Thymus (tissue), 11 donors: ENCODE results near the gene VAMP5. TPM values are rescaled to one million over a fixed set of nuclear protein-coding genes. Genes with fewer than 3 reads are reported as not detected.
"Not testable (repeated sequence)": the region's sequence is repeated elsewhere in the genome, so short reads cannot be mapped to it uniquely, and the experiment has no call there.

Experiments
- DNase-seq, 9 donors: peaks; one replicate each; pipeline ENCODE4 v3.0.0-alpha.2; 2013; ENCODE audit warnings: low spot score in 9 of 9, low read depth in 6 of 9, missing footprints in 1 of 9
- H3K27ac ChIP-seq, 2 donors: one replicate each; pipeline ENCODE4 v1.5.1; 2013; ENCODE audit warnings: control low read depth in 1 of 2, low read depth in 1 of 2, low read length in 1 of 2, mild to moderate bottlenecking in 1 of 2, moderate library complexity in 1 of 2
- H3K27me3 ChIP-seq, 2 donors: one replicate each; pipeline ENCODE4 v1.5.1; 2013; ENCODE audit warnings: low read length in 1 of 2; ENCODE audit not compliant: control insufficient read depth in 2 of 2, insufficient read depth in 1 of 2
- H3K36me3 ChIP-seq, 2 donors: one replicate each; pipeline ENCODE4 v1.5.1; 2013; ENCODE audit warnings: low read length in 1 of 2, mild to moderate bottlenecking in 1 of 2, moderate library complexity in 1 of 2; ENCODE audit not compliant: control insufficient read depth in 2 of 2, insufficient read depth in 2 of 2
- H3K4me1 ChIP-seq, 2 donors: one replicate each; pipeline ENCODE4 v1.5.1; 2013; ENCODE audit warnings: low read length in 2 of 2; ENCODE audit not compliant: control insufficient read depth in 2 of 2, insufficient read depth in 2 of 2
- H3K4me3 ChIP-seq, 2 donors: one replicate each; pipeline ENCODE4 v1.5.1; 2013; ENCODE audit warnings: low read length in 2 of 2, control low read depth in 1 of 2, mild to moderate bottlenecking in 1 of 2
- H3K9me3 ChIP-seq, 2 donors: one replicate each; pipeline ENCODE4 v1.5.1; 2013; ENCODE audit warnings: low read length in 1 of 2, mild to moderate bottlenecking in 1 of 2; ENCODE audit not compliant: control insufficient read depth in 2 of 2, insufficient read depth in 1 of 2
- WGBS: extraction: QIAGEN DNeasy Blood & Tissue Kit; methylation state at CpG from one replicate; pipeline ENCODE4 v1.1.7; 2013; 5-methylcytosine and 5-hydroxymethylcytosine counted together
- polyA plus RNA-seq: library from polyadenylated mRNA; stranded (reverse); fragments of 200-250 nt; gene quantifications from one replicate; pipeline ENCODE4 v1.2.3, GENCODE V29; 2013
- total RNA-seq: library from RNA; stranded (reverse); fragments of 120-200 nt; gene quantifications from one replicate; pipeline ENCODE4 v1.2.4, GENCODE V29; 2013
- donor health status: healthy.

The VAMP5 gene
- total and polyA plus RNA-seq, 2 donors: 19.0 to 93.2 TPM

DNA sequence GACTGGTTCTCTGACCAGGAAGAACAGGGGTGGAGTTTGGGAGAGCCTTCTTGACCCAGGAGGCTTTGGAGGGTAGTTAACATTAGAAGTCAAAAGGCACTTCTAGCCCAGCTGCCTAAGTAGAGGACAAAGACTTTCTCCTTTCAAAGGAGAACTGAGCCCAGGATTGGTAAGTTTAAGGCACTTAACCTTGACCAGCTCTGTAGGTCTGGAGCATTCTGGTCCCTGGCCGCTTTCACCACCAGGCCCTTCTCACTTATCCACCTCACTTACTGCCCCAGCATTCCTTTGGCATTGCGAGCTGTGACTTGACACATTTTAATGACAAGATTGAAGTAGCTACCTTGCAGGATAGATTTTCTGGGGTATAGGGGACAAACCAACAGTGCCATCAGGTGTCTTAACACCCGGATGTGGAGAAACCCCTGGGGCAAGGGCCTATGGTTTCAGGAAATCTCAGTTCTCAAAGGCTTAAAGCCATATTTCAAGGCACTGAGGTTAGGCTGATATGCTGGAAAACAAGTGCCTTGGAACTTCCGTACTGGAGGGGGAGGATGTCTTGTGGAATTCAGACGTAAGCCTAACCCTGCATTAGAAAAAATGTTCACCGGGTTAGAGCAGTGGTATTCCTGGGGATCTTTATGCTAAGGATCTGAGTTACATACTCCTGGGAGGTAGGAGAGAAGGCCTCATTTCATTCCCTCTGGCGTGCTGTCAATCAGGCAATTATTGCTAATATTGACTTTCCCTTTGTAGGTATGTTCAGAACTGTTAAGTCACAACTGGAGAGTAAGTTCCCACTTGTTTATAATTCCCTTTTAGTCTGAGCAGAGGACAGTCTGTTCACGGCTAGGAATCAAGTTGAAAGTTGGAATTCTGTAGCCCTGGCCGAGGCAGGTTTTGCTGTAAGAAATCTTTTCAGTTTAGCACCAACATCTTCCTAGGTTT, 23.3 kb downstream of the VAMP5 start:
- Histone ChIP-seq H3K27ac (no peak overlapping the region), H3K36me3 (peaks cover 19 to 25% of the 10 kb centered on the region in 2 donors), H3K27me3 (peaks cover 6 to 16% of the 10 kb centered on the region in 2 donors), H3K4me3 (no peak overlapping the region), H3K9me3 (no peaks in the 10 kb centered on the region), H3K4me1 (peaks cover 9 to 22% of the 10 kb centered on the region in 2 donors)
- no peak for DNase-seq
- WGBS: 97% methylated on average over 9 of the region's 9 CpGs

DNA sequence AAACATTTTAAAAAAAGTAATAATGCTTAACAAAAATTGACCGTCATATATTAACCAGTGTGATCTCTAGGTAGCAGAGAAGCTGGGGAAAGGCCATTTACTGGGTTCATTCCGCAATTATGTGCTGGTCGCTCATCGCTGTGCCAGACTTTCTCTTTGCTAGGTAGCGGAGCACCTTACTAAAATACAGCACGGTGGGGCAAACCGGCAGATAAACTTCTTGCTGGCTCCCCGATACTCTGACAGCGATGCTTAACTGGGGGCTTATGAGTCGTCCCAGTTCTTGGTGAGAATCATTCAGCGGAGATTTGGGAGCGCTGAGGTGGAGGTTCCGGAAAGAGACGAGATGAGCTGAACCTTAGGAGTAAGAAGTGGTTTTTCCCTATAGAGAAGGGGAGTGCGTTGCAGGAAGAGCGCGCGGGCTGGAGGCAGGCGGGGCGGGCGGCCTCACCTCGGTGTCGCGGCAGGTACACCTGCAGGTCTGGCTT, 27.0 kb downstream of the VAMP5 start:
- H3K4me1 ChIP-seq: peaks cover 12 to 24% of the 10 kb centered on the region in 2 donors
- peak overlapping the region; percentile 74 to 75 for H3K27ac ChIP-seq
- no peaks in the 10 kb centered on the region for H3K9me3 ChIP-seq
- peaks cover 16 to 23% of the 10 kb centered on the region in 2 donors for H3K36me3 ChIP-seq
- peak overlapping the region; percentile 77 to 83 for H3K4me3 ChIP-seq
- 12% methylated on average over 24 of the region's 24 CpGs for WGBS
- peak in 1 of 9 donors; percentile 18 for DNase-seq
- H3K27me3 ChIP-seq: no peaks in the 10 kb centered on the region

DNA sequence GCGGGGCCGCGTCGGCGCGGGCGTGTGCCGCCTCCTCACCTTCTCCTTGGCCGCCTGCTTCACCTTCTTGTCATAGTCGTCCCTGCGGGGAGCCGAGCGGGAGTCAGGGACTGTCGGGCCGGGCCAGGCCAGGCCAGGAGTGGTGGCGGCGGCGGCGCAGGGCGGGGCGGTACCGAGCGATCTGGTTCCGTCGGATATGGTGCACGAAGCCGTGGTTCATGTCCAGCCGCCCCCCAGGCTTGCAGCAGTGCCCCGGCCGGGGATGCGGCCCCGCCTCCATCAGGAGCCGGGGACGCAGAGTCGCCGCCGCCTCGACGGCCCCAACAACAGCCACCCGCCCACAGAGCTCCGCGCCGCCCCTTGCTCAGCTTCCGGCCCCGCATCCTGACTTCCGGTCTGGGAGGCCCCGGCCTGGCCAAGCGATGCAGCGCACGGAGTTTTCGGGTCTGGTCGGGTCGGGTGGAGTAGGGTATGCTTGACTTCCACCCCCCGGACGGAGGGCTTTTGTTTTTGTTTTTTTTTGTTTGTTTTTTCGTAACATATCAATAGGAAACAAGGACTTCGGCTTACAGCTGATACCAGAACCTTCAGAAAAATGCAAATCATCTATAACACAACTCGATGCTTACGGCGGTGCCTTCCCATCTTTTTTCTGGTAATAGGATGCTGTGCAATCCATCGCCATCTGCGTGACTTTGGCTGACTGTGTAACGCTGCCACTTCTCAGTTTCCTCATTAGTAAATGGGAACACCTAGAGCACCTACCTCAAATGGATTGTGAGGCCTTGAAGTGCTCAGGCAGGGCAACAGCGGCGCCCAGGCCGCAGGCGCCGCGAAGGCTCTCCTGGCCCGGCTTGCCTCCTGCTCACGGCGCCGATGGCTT, 27.7 kb downstream of the VAMP5 start, which contains the start of gene C2orf68:
C2orf68 (minus strand) TSS at position 362 of the 883 bp plus-strand sequence; CDS start at position 280, 82 bp downstream.
- Histone ChIP-seq H3K36me3 (peaks cover 15 to 23% of the 10 kb centered on the region in 2 donors), H3K4me1 (peaks cover 16 to 26% of the 10 kb centered on the region in 2 donors), H3K4me3 (peak within 1 kb of the TSS; percentile 77 to 83), H3K9me3 (no peaks in the 10 kb centered on the region), H3K27me3 (no peaks in the 10 kb centered on the region), H3K27ac (peak within 1 kb of the TSS; percentile 74 to 75)
- WGBS: 13% methylated on average over 73 of the region's 73 CpGs
- DNase-seq: peak in 8 of 9 donors; percentile 62 to 90 (median 76)

GRCh38 chr2:85613717-85614515, 29.7 kb downstream of the VAMP5 start:
- Histone ChIP-seq H3K36me3 (peaks cover 6 to 17% of the 10 kb centered on the region in 2 donors), H3K27me3 (no peaks in the 10 kb centered on the region), H3K9me3 (no peaks in the 10 kb centered on the region), H3K4me1 (peaks cover 22 to 34% of the 10 kb centered on the region in 2 donors), H3K27ac (no peak overlapping the region), H3K4me3 (no peak overlapping the region)
- WGBS: 96% methylated on average over 10 of the region's 10 CpGs
- DNase-seq: no peak

- H3K4me1 ChIP-seq: peaks cover 22 to 34% of the 10 kb centered on the region in 2 donors
- not testable (repeated sequence) for H3K27me3 ChIP-seq, H3K4me3 ChIP-seq, H3K9me3 ChIP-seq, H3K27ac ChIP-seq, DNase-seq
- WGBS: 97% methylated on average over 7 of the region's 7 CpGs
- H3K36me3 ChIP-seq: peaks cover 4 to 18% of the 10 kb centered on the region in 2 donors
Observed at GRCh38 chr2:85614757-85615156, 30.5 kb downstream of the VAMP5 start.

GRCh38 chr2:85615413-85615728, 31.1 kb downstream of the VAMP5 start:
- no peak for DNase-seq
- no peaks in the 10 kb centered on the region for H3K27me3 ChIP-seq
- H3K27ac ChIP-seq: peak overlapping the region in 1 of 2 donors; percentile 18
- no peak overlapping the region for H3K4me3 ChIP-seq
- H3K4me1 ChIP-seq: peaks cover 20 to 31% of the 10 kb centered on the region in 2 donors
- WGBS: 94% methylated on average over 17 of the region's 17 CpGs
- H3K36me3 ChIP-seq: peaks cover 9 to 24% of the 10 kb centered on the region in 2 donors
- no peaks in the 10 kb centered on the region for H3K9me3 ChIP-seq

- Histone ChIP-seq H3K36me3 (peaks cover 26 to 45% of the 10 kb centered on the region in 2 donors), H3K4me1 (peaks cover 13 to 16% of the 10 kb centered on the region in 2 donors)
- DNase-seq, H3K9me3 ChIP-seq, H3K27me3 ChIP-seq, H3K27ac ChIP-seq, H3K4me3 ChIP-seq: not testable (repeated sequence)
- 87% methylated on average over 5 of the region's 5 CpGs for WGBS
Observed at GRCh38 chr2:85617723-85618122, 33.5 kb downstream of the VAMP5 start.

DNA sequence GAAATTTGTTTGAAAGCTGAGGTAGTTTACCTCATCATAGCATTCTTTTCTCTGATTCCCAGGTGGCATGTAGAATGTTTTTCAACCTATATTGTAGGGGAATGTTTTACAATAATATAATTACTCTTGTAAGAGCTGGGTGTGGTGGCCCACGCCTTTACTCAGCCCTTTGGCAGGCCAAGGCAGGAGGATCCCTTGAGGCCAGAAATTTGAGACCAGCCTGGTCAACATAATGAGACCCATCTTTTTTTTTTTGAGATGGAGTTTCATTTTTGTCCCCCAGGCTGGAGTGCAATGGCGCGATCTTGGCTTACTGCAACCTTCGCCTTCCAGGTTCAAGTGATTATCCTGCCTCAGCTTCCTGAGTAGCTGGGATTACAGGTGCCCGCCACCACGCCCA, 35.4 kb downstream of the VAMP5 start:
- Histone ChIP-seq H3K36me3 (peaks cover 41 to 63% of the 10 kb centered on the region in 2 donors), H3K9me3 (no peaks in the 10 kb centered on the region), H3K27me3 (no peaks in the 10 kb centered on the region), H3K27ac (no peak overlapping the region), H3K4me1 (peaks cover 13 to 16% of the 10 kb centered on the region in 2 donors), H3K4me3 (no peak overlapping the region)
- 96% methylated on average over 6 of the region's 6 CpGs for whole genome bisulfite sequencing
- no peak for DNase-seq
